Right forelimb (tissue), 1 donor: ENCODE results near the gene SH2D3A.
"Not testable (repeated sequence)": the region's sequence is repeated elsewhere in the genome, so short reads cannot be mapped to it uniquely, and the experiment has no call there.

ENCODE experiments used
- DNase-seq: peaks from one replicate; pipeline ENCODE4 v3.0.0-alpha.2; 2018

The SH2D3A gene

DNA sequence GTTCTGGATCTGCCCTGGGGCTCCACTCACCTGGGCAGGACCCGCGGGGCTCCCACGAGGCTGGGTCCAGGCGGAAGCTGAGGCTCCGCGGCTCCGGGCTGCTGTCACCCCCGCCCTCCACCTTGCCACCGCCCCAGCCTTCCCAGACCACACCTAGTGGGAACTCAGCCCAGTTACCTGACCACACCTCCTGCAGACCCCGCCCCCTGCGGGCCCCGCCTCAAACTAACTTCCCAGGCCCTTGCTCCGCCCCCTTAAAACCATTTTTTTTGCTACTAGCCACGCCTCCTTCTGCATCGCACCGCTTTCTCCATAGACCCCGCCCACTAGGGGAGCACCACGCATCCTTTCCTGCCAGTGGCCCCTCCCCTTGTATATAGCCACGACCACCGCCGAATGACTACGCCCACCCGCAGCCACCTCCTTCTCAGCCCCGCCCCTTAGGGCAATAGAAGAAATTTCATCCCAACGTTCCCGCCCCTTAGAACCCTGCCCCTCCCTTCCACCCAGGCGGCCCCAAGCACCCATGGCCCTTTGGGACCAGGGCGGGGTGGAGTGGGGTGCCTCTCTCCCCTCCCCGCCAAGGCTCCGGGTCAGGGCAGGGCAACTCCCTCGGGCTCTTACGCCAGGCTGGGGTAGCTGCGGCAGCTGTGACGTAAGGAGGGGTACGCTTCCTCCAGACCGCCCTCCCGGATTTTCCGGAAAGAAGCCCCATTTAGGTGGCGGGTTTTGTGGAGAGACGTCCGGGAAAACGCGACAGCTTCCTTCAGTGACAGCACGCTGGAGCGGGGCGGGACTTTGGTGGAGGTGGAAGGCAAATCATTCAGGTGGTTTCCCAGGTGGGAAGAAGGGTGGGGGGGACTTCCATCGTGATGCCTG is at the start of gene SH2D3A:
Gene SH2D3A, minus strand, starts transcription at position 79 of the 879 bp plus-strand sequence. CDS start 3,687 bp downstream, outside the sequence.
- DNase-seq = no peak

DNA sequence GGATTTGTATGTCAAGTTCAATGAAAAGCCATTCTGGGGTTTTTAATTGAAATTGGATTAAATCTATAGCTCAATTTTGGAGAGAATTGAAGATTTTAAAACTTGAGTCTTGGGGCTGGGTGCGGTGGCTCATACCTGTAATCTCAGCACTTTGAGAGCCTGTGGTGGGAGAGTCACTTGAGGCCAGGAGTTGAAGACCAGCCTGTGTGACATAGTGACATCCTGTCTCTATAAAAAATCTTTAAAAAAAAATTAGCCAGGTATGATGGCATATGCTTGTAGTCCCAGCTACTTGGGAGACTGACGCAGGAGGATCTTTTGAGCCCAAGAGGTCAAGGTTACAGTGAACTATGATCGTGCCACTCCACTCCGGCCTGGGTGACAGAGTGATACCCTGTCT is 46.4 kb upstream of the SH2D3A start:
- DNase-seq = no peak

DNA sequence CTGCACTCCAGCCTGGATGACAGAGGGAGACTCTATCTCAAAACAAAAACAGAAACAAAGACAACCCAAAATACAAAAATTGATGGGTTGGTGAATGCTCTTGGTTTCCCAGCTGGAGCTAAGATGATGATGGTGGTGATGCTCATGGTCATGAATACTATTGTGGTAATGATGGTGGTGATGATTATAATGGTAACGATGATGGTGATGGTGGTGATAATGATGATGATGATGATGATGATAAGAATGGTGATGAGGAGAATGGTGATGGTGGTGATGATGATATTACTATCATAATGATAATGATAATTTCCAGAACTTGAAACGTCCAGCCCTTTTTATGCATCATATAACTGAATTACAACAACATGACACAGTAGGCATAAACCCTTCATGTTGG is 45.4 kb upstream of the SH2D3A start:
- no peak for DNase-seq

DNA sequence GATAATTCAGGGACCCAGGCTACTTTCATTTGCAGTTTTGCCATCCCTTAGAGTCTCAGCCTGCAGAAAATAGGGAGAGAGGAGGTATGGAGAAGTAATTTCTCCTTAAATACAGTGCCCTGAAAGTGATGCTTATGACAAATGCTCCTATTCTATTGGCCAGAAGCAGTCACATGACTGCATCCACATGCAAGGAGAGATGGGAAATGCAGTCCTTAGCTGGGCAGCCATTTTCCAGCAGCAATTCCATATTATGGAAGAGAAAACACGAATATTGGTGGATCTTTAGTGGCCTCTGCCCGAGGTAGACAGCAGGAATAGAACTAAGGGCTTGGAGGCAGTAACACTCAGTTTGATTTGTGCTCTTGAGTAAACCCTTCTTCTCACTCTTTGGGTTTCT is 44.7 kb upstream of the SH2D3A start:
- DNase-seq = no peak

DNA sequence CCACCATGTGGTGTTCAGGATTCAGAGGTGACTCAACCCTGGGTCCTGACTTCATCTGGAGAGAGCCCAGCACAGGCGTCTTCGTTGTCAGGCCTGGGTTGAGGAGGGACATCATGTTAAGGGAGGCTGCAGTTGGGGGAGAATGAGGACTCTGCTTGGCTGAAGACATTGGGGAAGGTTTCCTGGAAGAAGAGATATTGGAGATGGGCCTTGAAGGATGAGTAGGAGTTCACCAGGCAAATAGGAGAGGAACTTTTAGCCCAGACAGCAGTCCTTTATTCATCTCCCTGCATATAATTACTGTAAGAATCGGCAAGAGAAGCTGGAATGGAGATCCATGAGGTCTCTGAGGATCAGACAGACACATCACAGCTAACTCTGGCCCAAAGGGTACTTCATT is 44.1 kb upstream of the SH2D3A start:
- DNase-seq = no peak

DNA sequence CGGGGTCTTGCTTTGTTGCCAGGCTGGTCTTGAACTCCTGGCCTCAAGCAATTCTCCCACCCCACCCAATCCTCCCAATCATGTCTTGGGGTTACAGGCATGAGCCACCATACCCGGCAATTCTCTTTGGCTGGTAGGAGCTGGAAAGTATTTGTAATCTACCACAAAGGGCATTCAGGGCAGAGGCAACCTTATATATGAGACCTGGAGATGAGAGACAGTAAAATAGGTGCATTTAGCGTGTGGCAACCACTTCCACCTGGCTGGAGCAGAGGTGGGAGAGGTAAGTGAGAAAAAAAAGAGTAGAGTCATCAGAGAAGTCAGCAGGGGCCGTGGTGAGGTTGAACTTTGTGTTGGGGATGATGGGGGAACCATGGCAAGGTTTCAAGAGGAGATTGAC is 42.0 kb upstream of the SH2D3A start:
- no peak for DNase-seq

DNA sequence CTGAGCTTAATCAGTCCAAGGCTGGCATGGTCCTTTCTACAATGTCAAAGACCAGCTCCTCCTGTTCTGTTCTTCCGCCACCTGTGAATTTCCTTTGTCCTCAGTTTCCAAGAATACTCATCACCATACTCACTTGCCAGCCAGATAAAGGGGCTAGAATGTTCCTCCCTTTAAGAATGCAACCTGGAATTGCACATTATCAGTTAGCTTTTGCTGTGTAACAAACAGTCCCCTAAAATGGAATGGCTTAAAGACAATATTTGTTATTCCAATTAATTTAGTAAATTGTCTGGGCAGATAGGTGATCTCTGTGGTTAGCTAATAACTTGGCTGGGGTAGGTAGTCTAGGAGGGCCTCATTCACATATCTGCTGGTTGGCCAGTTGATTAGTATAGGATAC is 41.3 kb upstream of the SH2D3A start:
- no peak for DNase-seq

DNA sequence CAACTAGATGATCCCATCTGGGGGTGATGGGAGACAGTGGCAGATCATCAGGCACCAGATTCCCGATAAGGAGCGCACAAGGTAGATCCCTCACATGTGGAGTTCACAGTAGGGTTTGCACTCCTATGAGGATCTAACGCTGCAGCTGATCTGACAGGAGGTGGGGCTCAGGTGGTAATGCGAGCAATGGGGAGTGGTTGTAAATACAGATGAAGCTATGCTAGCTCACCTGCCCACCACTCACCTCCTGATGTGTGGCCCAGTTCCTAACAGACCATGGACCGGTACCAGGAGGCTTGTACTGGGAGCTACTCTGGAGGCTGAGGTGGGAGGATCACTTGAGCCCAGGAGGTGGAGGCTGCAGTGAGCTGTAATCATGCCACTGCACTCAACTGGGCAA is 40.1 kb upstream of the SH2D3A start:
- no peak for DNase-seq

DNA sequence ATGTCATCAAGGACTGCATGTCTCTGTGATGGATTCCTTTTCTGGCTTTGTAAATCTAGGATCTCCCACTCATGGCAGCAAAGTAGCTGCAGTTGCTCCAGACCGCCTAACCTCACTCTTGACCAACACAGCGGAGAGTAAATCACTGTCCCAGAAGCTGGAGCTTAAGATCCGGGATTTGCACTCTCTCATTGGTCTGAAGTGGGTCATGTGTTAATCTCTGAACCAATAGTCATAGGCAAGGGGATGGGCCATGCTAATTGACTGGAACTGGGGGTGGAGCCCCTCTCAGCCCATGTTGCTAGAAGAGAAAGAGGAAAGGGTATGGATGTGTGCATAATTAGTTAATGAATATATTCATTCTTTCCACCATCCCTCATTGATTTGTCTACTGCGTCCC is 39.3 kb upstream of the SH2D3A start:
- DNase-seq = no peak

DNA sequence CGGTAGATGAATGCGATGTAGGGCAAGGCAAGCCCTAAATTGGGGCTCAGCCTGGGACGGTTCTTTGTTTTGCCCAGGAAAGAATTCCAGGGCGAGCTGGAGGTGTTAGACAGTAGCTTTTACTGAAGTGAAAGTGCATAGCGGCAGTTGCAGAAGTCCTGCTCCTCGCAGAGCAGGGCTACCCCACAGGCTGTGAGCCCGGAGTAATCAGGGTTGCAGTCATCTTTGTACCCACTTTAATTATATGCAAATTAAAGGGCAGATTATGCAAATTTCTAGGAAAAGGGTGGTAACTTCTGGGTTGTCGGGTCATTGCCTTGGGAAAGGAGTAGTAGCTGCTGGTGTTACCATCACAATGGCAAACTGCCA is 35.8 kb upstream of the SH2D3A start:
- DNase-seq = no peak

DNA sequence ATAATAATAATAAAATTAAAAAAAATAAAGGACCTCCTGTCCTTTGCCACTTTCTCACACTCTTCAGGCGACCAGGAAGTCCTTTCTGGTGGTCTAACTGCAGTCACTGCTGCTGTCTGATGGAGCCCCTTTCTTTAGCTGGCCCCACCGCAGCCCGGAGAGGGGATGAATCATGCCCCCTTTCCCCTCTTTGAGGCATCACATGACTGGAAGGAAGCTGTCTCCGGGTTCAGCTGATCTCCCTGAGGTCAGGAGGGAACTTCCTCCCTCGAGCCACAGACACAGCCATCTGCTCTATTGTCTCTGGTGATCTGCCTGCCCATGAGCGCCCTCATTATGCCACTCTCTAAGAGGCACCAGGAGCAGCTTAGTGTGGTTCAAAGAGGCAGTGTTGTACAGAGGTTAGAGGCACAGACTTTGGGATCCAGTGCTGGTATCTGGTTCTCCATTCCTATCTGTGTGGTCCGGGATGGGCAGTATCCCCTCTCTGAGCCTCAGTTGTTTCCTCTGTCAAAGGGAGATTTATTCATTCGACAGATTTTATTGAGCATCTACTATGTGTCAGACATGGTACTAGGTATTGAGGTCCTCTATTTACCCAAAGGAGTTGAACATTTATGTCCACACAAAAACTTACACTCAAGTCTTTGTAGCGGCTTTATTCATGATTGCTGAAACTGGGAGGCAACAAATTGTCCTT is 35.3 kb upstream of the SH2D3A start:
- DNase-seq = no peak

DNA sequence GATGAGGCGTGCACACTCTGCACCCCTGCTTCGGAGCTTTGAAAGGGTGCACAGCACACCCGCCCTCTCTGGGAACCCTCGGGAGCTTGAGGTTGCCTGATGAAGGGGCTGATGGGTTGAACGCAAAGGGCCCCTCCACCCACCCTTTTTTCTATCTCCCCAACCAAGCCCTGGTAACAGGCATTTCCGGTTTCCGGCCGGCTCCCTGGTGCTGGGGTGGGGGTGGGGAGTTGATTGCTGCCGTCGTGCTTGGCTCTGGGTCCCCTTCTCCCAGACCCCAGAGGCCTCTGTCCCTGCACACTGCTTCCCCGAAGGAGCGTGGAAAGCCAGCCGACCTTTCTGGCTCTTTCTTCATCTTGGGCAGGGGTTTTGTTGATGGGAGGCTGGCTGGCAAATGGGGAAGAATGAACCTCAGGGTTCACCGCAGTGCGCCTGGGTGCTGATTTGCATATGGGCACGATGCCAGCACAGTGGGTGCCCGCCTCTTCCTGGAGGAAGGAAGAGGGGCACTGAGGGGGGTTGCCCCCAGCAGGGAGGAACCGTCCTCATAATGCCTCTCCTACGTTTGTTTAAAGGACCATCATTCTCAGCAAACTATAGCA is 34.4 kb upstream of the SH2D3A start:
- peak; percentile 54 for DNase-seq

DNA sequence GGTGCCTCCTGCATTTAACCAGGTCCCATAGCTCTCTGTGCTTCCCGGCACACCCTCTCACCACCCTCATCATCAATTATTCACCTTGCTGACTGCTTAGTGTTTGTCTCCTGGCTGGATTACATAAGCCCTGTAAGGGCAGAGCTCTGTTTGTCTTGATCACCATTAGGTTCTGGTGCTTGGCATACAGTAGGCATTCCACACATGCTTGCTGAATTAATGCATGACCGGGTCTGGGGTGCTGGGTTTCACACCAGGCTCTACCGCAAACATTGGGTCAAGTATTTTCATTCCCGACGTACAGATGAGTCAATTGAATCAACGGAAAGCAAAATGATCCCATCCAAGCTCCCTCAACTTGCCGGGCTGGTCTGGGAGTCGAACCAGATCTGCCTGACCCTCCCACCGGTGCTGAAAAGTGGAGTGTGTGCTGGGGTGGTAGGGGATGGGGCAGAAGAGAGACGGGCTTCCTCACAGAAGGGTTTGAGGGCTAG is 33.8 kb upstream of the SH2D3A start:
- no peak for DNase-seq

DNA sequence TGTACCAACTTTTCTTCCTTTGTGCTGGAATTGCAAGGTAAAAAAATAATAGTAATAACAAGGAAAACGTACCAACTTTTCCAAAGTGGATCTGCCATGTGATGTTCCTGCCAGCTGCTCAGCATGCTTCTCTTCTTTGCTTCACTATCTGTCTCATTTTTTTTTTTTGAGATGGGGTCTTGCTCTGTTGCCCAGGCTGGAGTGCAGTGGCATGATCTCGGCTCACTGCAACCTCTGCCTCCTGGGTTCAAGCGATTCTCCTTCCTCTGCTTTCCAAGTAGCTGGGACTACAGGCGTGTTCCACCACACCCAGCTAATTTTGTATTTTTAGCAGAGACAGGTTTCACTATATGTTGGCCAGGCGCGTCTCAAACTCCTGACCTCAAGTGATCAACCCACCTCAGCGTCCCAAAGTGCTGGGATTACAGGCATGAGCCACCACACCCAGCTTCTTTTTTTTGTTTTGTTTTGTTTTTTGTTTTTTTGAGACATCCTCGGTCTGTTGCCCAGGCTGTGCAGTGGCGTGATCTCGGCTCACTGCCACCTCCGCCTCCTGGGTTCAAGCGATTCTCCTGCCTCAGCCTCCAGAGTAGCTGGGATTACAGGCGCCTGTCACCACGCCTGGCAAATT is 33.0 kb upstream of the SH2D3A start:
- not testable (repeated sequence) for DNase-seq

DNA sequence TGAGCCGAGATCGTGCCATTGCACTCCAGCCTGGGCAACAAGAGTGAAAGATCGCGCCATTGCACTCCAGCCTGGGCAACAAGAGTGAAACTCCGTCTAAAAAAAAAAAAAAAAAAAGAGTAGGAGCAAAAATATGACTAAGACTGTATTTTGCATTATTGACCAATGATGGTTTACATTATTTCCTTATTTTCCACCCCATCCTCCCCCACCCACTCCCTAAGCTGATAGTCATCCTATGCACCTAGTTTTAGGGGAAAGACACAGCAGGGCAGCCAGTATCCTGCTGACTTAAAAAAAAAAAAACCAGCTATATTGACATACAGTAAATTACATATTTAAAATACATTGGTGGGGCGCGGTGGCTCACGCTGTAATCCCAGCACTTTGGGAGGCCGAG is 30.4 kb upstream of the SH2D3A start:
- DNase-seq = no peak

DNA sequence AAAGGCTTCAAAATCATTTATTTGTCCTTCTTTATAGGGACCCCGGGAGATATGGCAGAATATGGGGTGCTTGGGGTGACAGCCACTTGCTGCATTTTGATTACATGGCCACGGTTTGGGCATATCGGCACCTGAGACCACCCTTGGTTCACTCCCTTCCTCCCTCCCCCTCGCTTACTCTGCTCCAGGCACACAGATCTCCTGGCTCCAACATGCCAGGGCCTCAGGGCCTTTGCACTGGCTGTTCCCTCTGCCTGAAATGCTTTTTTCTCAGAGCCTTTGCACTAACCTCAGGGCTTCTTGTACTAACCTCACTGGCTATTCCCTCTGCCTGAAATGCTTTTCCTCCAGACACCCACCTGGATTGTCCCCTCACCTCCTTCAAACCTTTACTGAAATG is 29.0 kb upstream of the SH2D3A start:
- DNase-seq = no peak

DNA sequence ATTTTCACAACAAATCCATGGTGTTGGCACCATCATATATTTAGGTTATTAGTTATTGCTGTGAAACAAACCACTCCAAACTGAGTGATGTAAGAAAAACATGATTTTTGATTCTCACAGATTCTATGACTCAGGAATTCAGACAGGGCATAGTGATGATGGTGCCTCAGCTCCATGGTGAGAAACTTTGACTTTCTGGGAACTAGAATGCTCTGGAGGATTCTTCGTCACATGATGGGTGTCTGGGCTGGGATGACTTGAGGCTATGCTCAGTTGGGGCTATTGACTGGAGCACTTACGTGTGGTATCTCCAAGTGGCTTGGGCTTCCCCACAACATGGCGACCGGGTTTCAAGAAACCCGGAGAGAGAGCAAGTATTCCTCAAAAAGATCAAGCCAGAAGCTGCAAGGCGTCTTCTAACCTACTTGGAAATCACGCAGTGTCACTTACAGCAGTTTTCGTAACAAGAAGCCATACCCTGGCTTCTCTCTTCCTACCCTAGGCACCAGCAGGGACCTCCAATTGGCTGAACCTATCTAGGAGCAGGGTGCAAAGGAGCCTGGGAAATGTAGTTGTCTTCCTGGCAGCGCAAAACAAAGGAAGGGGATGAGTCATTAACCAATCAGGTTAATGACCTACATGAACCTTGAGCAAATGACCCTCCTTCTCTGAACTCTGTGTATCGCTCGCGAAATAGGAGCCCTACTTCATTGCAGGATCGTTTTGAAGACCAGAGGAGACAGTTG is 27.6 kb upstream of the SH2D3A start:
- DNase-seq = no peak

DNA sequence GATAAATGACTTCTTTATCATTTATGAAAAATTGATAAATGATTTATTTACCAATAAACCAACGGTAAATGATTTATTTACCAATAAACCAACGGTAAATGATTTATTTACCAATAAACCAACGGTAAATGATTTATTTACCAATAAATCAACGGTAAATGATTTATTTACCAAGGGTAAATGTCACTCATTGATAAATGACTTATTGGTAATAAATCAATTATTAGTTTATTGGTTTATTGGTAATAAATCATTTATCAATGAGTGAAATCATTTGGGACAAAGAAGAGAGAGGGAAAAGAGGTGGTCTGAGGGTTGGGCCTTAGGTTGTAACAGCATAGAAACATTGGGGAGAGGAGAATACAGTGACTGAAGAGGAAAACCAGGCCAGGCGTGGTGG is 26.7 kb upstream of the SH2D3A start:
- no peak for DNase-seq

DNA sequence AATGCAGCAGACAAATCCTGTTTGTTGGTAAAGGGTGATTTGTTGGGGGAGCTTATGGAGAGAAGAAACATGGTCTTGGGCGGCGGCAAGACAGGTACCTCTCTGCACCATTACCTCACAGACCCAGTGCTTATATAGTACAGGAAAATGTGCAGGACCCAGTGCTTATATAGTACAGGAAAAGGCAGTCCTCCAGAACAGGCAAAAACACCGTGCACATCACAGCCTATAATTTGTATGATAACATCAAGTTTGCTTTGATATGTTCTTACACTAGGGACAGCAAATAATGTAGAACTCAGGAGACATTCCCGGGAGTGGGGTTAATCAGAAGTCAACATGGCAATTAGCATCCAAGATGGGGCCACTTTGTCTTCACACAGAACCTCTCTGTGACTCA is 26.2 kb upstream of the SH2D3A start:
- no peak for DNase-seq

DNA sequence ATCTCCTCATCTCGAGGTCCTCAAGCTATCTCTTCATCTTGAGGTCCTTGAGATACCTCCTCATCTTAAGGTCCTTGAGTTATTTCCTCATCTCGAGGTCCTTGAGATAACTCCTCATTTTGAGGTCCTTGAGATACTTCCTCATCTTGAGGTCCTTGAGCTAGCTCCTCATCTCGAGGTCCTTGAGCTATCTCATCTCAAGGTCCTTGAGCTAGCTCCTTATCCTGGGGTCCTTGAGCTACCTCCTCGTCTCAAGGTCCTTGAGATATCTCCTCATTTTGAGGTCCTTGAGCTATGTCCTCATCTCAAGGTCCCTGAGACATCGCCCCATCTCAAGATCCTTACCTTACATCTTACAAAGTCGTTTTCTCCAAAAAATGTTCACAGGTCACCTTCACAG is 24.0 kb upstream of the SH2D3A start:
- no peak for DNase-seq

DNA sequence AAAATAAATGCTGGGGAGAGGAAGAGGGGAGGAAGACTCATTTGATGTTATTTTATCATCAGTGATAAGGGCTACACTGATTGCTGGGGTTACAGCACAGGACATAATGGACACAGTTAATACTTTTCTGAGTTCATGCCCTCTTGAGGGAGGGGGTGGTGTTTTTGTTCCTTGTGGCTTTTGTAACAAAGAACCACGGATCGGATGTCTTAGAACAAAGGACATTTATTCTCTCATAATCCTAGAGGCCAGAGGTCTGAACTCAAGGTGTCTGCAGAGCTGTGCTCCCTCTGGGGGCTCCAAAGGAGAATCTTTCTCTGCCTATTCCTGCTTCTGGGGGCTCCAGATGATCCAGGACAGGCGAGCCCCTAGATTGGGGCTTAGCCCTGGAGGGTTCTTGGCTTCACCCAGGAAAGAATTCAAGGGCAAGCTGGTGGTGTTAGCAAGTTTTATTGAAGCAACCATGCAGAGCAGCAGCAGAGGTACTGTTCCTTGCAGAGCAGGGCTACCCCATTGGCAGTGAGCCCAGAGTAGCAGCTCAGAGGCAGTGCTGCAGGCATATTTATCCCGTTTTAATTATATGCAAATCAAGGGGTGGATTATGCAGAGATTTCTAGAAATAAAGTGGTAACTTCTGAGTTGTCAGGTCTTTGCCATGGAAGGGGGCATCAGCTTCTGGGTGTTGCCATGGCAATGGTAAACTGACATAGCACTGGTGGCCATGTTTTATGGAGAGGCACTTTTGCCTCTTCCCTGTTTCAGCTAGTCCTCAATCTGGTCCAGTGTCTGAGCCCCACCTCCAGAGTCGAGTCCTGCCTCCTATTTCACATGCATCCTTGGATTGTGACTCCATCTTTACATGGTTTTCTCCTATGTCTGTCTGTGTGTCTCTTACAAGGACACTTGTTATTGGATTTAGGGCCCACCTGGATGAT is 23.2 kb upstream of the SH2D3A start:
- no peak for DNase-seq

DNA sequence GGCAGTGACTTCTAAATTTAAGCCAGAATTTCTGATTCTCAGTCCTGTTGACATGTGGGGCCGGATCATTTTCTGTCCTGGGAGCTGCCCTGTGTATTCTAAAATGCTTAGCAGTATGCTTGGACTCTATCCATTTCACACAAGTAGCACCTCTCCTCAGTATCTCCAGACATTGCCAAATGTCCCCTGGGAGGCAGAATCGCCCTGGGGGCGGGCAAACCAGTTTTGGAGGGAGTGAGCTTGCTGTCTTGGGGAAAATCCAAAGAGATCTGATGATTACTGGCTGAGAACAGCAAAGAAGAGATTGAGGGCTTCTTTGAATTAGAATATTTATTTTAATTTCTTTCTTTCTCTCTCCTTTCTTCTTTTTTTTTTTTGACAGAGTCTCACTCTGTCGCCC is 21.7 kb upstream of the SH2D3A start:
- no peak for DNase-seq
